Natural killer cell (primary cell): ENCODE data around the gene PLK1. TPM values are rescaled to one million over a fixed set of nuclear protein-coding genes. Genes with fewer than 3 reads are reported as not detected.

Experiments used
- ATAC-seq, 3 donors: fragments of 150-1000 bp in 2 of 3; fragments of 200-7000 bp in 1 of 3; cut with Tn5 transposase; 1 replicate in 1 of 3; 2 replicates in 2 of 3; pipeline ENCODE4 v1.10.0; 2021; ENCODE audit warnings: mild to moderate bottlenecking in 2 of 3, moderate library complexity in 2 of 3
- DNase-seq, 2 donors: peaks; one replicate each; pipeline versions ENCODE4 v3.0.0 to v3.0.0-alpha.2; 2013 to 2021; ENCODE audit warnings: mixed read lengths in 1 of 2
- H3K27ac ChIP-seq: one replicate; pipeline ENCODE4 v1.5.1; 2013; ENCODE audit warnings: mild to moderate bottlenecking, low read length
- H3K27me3 ChIP-seq: one replicate; pipeline ENCODE4 v1.6.1; 2013; ENCODE audit warnings: low read length; ENCODE audit not compliant: control insufficient read depth, insufficient read depth
- H3K36me3 ChIP-seq: one replicate; pipeline ENCODE4 v1.6.1; 2013; ENCODE audit warnings: low read length; ENCODE audit not compliant: control insufficient read depth, insufficient read depth
- H3K4me1 ChIP-seq: one replicate; pipeline ENCODE4 v1.6.1; 2013; ENCODE audit warnings: low read length; ENCODE audit not compliant: control insufficient read depth, insufficient read depth
- H3K4me3 ChIP-seq: one replicate; pipeline ENCODE4 v1.5.1; 2013; ENCODE audit warnings: low read length
- H3K9me3 ChIP-seq: one replicate; pipeline ENCODE4 v1.6.1; 2013; ENCODE audit warnings: low read length; ENCODE audit not compliant: control insufficient read depth, insufficient read depth
- H3K27ac Mint-ChIP-seq, 2 donors: one replicate each; pipeline ENCODE4 v1.8.0; 2022; ENCODE audit warnings: mild to moderate bottlenecking in 2 of 2, mixed read lengths in 2 of 2, moderate library complexity in 1 of 2
- H3K27me3 Mint-ChIP-seq, 2 donors: one replicate each; pipeline ENCODE4 v1.8.0; 2022; ENCODE audit warnings: low read depth in 2 of 2, mixed read lengths in 2 of 2
- H3K36me3 Mint-ChIP-seq: one replicate; pipeline ENCODE4 v1.8.0; 2022; ENCODE audit warnings: mixed read lengths
- H3K4me1 Mint-ChIP-seq, 2 donors: one replicate each; pipeline ENCODE4 v1.8.0; 2022; ENCODE audit warnings: mixed read lengths in 2 of 2
- H3K4me3 Mint-ChIP-seq: one replicate; pipeline ENCODE4 v1.8.0; 2022; ENCODE audit warnings: mild to moderate bottlenecking, moderate library complexity, mixed read lengths
- H3K9me3 Mint-ChIP-seq, 2 donors: one replicate each; pipeline ENCODE4 v1.8.0; 2022; ENCODE audit warnings: mixed read lengths in 2 of 2
- CTCF ChIP-seq: fragments of 200-600 bp; IDR thresholded peaks from one replicate; pipeline ENCODE4 v1.8.0; 2022; ENCODE audit warnings: antibody characterized with exemption
- WGBS: methylation state at CpG from one replicate; pipeline ENCODE4 v1.1.7; 2013; ENCODE audit warnings: missing lambda C conversion rate; ENCODE audit not compliant: insufficient coverage; 5-methylcytosine and 5-hydroxymethylcytosine counted together
- intact Hi-C: fragments of 100-400 bp; cut with micrococcal nuclease; formaldehyde crosslinking; loops from one replicate; pipeline ENCODE4 v1.14.2; 2022
- total RNA-seq, 4 donors: library from RNA; stranded (reverse); fragments of 120-200 nt in 1 of 4; gene quantifications; one replicate each; pipeline versions ENCODE4 v1.2.3 to v1.2.4, GENCODE V29; 2013 to 2022

The PLK1 gene
- total RNA-seq, 3 donors from 2014 or later (not counting 1 experiment from before 2014, with no cell fraction given) = 0.66 to 2.9 (median 1.7) TPM

GRCh38 chr16:23676924-23677480 lies 1.7 kb upstream of the PLK1 start:
- H3K4me3 Mint-ChIP-seq = peak overlapping the region; percentile 86
- intact Hi-C loops = no loop called here
- H3K9me3 Mint-ChIP-seq = no peaks in the 10 kb centered on the region
- Histone ChIP-seq H3K36me3 (peaks cover 13% of the 10 kb centered on the region), H3K4me3 (no peak overlapping the region), H3K27ac (no peak overlapping the region), H3K9me3 (no peaks in the 10 kb centered on the region), H3K4me1 (peaks cover 20% of the 10 kb centered on the region), H3K27me3 (no peaks in the 10 kb centered on the region)
- no peak for DNase-seq
- ATAC-seq = no peak
- peak overlapping the region in 1 of 2 donors; percentile 49 for H3K27ac Mint-ChIP-seq
- no peaks in the 10 kb centered on the region for H3K27me3 Mint-ChIP-seq
- TF ChIP-seq CTCF = no peak
- H3K36me3 Mint-ChIP-seq = no peaks in the 10 kb centered on the region
- WGBS = 100% methylated on average over 2 of the region's 2 CpGs
- H3K4me1 Mint-ChIP-seq = peaks cover 11 to 22% of the 10 kb centered on the region in 2 donors

GRCh38 chr16:23679274-23679985 lies 741 bp downstream of the PLK1 start:
- ATAC-seq (no peak), DNase-seq (peak in 1 of 2 donors; percentile 11)
- Mint-ChIP-seq H3K4me1 (peaks cover 11 to 22% of the 10 kb centered on the region in 2 donors), H3K27me3 (no peaks in the 10 kb centered on the region), H3K4me3 (peak overlapping the region; percentile 86), H3K27ac (peak overlapping the region in 1 of 2 donors; percentile 47), H3K36me3 (no peaks in the 10 kb centered on the region), H3K9me3 (no peaks in the 10 kb centered on the region)
- Histone ChIP-seq H3K27ac (no peak overlapping the region), H3K27me3 (no peaks in the 10 kb centered on the region), H3K4me1 (peaks cover 20% of the 10 kb centered on the region), H3K36me3 (peaks cover 11% of the 10 kb centered on the region), H3K4me3 (peak overlapping the region; percentile 57), H3K9me3 (no peaks in the 10 kb centered on the region)
- WGBS = 8% methylated on average over 23 of the region's 24 CpGs
- no peak for TF ChIP-seq CTCF
- intact Hi-C loops = no loop called here

GRCh38 chr16:23679986-23680336 lies 1.3 kb downstream of the PLK1 start:
- intact Hi-C loops = no loop called here
- peaks cover 11% of the 10 kb centered on the region for H3K36me3 ChIP-seq
- no peaks in the 10 kb centered on the region for H3K27me3 ChIP-seq
- H3K36me3 Mint-ChIP-seq = no peaks in the 10 kb centered on the region
- no peaks in the 10 kb centered on the region for H3K27me3 Mint-ChIP-seq
- H3K4me1 Mint-ChIP-seq = peaks cover 11 to 22% of the 10 kb centered on the region in 2 donors
- no peak for DNase-seq
- H3K4me3 ChIP-seq = no peak overlapping the region
- H3K4me3 Mint-ChIP-seq = peak overlapping the region; percentile 14
- no peak overlapping the region for H3K27ac ChIP-seq
- H3K4me1 ChIP-seq = peaks cover 20% of the 10 kb centered on the region
- no peak for ATAC-seq
- H3K9me3 ChIP-seq = no peaks in the 10 kb centered on the region
- no peak for TF ChIP-seq CTCF
- WGBS = 65% methylated on average over 6 of the region's 6 CpGs
- no peaks in the 10 kb centered on the region for H3K9me3 Mint-ChIP-seq
- no peak overlapping the region for H3K27ac Mint-ChIP-seq
